Transverse colon (tissue), 4 donors: ENCODE data around the gene KCNJ6.

Source experiments
- POLR2A ChIP-seq: fragments of 450-650 bp; IDR thresholded peaks from one replicate; pipeline ENCODE4 v1.6.1; 2016; ENCODE audit warnings: antibody characterized with exemption, mild to moderate bottlenecking, moderate library complexity
- POLR2AphosphoS5 ChIP-seq, 3 donors: sonication (generic); formaldehyde crosslinking; IDR thresholded peaks; one replicate each; pipeline ENCODE4 v1.6.1; 2016; ENCODE audit warnings: antibody characterized with exemption in 3 of 3
- TF ChIP-seq, protein P1 (sequence below), 5 experiments: fragments of 200-600 bp in 3 of 5; fragments of 450-650 bp in 2 of 5; sonication (generic) in 3 of 5; IDR thresholded peaks; 1 replicate in 2 of 5; 2 replicates in 3 of 5; pipeline ENCODE4 v1.5.1; 2016 to 2017; ENCODE audit warnings: antibody characterized with exemption in 5 of 5, inconsistent platforms in 3 of 5, mild to moderate bottlenecking in 2 of 5, moderate library complexity in 1 of 5

DNA sequence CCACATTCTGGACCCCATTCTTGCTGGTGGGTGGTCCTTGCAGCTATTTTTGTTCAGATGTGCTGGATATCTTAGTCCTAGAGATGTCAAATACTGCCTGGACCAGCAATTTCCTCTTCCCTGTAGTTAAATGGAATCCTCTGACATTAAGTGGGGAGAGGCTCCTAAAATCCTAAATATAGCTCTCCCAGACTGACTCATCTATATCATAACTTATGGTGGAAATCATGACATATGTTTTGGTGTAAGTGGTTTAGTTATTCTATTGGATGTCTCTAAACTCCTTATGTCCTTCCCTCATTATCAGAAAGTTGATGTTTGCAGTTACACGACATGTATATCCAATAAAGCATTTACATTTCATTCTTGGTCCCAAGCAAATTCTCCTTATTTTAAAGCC, 73.1 kb downstream of the KCNJ6 start:
- TF ChIP-seq, protein P1, sequence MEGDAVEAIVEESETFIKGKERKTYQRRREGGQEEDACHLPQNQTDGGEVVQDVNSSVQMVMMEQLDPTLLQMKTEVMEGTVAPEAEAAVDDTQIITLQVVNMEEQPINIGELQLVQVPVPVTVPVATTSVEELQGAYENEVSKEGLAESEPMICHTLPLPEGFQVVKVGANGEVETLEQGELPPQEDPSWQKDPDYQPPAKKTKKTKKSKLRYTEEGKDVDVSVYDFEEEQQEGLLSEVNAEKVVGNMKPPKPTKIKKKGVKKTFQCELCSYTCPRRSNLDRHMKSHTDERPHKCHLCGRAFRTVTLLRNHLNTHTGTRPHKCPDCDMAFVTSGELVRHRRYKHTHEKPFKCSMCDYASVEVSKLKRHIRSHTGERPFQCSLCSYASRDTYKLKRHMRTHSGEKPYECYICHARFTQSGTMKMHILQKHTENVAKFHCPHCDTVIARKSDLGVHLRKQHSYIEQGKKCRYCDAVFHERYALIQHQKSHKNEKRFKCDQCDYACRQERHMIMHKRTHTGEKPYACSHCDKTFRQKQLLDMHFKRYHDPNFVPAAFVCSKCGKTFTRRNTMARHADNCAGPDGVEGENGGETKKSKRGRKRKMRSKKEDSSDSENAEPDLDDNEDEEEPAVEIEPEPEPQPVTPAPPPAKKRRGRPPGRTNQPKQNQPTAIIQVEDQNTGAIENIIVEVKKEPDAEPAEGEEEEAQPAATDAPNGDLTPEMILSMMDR (IDR thresholded peaks at IDR 0.05) = no peak
- TF ChIP-seq POLR2AphosphoS5 (IDR thresholded peaks at IDR 0.05) (no peak), POLR2A (no peak)
